Fibroblast of lung (primary cell): ENCODE results near the gene LMO4. TPM values are rescaled to one million over a fixed set of nuclear protein-coding genes. Genes with fewer than 3 reads are reported as not detected.

Experiments used
- DNase-seq, 2 donors: peaks; one replicate each; pipeline versions ENCODE4 v3.0.0 to v3.0.0-alpha.2; 2010; ENCODE audit warnings: low read depth in 2 of 2
- H2AFZ ChIP-seq: 2 replicates; pipeline ENCODE4 v1.5.1; 2012; ENCODE audit warnings: low read length, control low read depth, inconsistent platforms
- H3K27ac ChIP-seq: 2 replicates; pipeline ENCODE4 v1.5.1; 2011; ENCODE audit warnings: low read length, control low read depth; ENCODE audit not compliant: insufficient read depth
- H3K27me3 ChIP-seq: 2 replicates; pipeline ENCODE4 v1.5.1; 2011; ENCODE audit warnings: mild to moderate bottlenecking, low read length; ENCODE audit not compliant: control insufficient read depth, insufficient read depth
- H3K36me3 ChIP-seq: 2 replicates; pipeline ENCODE4 v1.5.1; 2011; ENCODE audit warnings: low read length; ENCODE audit not compliant: control insufficient read depth, insufficient read depth
- H3K4me1 ChIP-seq: 2 replicates; pipeline ENCODE4 v1.5.1; 2011; ENCODE audit warnings: low read length; ENCODE audit not compliant: control insufficient read depth, insufficient read depth; ENCODE audit errors: extremely low read depth
- H3K4me2 ChIP-seq: 2 replicates; pipeline ENCODE4 v1.5.1; 2011; ENCODE audit warnings: low read length, control low read depth; ENCODE audit not compliant: insufficient read depth; ENCODE audit errors: extremely low read depth
- H3K4me3 ChIP-seq, 4 experiments: fragments of 200-600 bp in 1 of 4; sonication (generic) in 1 of 4; replicated peaks in 1 of 4; 2 replicates each; pipeline ENCODE4 v1.5.1; 2011 to 2016; ENCODE audit warnings: low read length in 4 of 4, low read depth in 3 of 4, mild to moderate bottlenecking in 3 of 4, control low read depth in 2 of 4, inconsistent platforms in 1 of 4, mixed read lengths in 1 of 4; ENCODE audit not compliant: insufficient read depth in 1 of 4; ENCODE audit errors: control extremely low read depth in 1 of 4
- H3K79me2 ChIP-seq: 2 replicates; pipeline ENCODE4 v1.5.1; 2012; ENCODE audit warnings: mild to moderate bottlenecking, low read length, inconsistent platforms; ENCODE audit not compliant: control insufficient read depth, insufficient read depth
- H3K9ac ChIP-seq: 2 replicates; pipeline ENCODE4 v1.5.1; 2011; ENCODE audit warnings: mild to moderate bottlenecking, low read length, control low read depth; ENCODE audit not compliant: insufficient read depth
- H3K9me3 ChIP-seq: 2 replicates; pipeline ENCODE4 v1.5.1; 2012; ENCODE audit warnings: low read depth, low read length; ENCODE audit not compliant: control insufficient read depth, insufficient read depth
- H4K20me1 ChIP-seq: 2 replicates; pipeline ENCODE4 v1.5.1; 2011; ENCODE audit warnings: low read length; ENCODE audit not compliant: control insufficient read depth, insufficient read depth; ENCODE audit errors: extremely low read depth
- EZH2 ChIP-seq: IDR thresholded peaks from 2 replicates; pipeline ENCODE4 v1.5.1; 2012; ENCODE audit warnings: low read length, control low read depth, mild to moderate bottlenecking; ENCODE audit errors: missing control alignments
- polyA plus RNA-seq, 2 donors: library from polyadenylated mRNA; depleted of rRNA in 1 of 2; stranded (reverse) in 1 of 2; unstranded in 1 of 2; fragments of >200 nt; gene quantifications; 2 replicates each; pipeline ENCODE4 v1.2.1, GENCODE V29; 2011 to 2012; ENCODE audit warnings: missing spikeins in 1 of 2
- total RNA-seq: library from RNA; depleted of rRNA; stranded (reverse); fragments of >200 nt; gene quantifications from 2 replicates; pipeline ENCODE4 v1.2.1, GENCODE V29; 2014
- TF ChIP-seq, protein P1 (sequence below), 2 donors: IDR thresholded peaks in 1 of 2; conservative IDR thresholded peaks in 1 of 2; 1 replicate in 1 of 2; 2 replicates in 1 of 2; pipeline ENCODE4 v1.5.1; 2011 to 2012; ENCODE audit warnings: low read length in 2 of 2, control low read depth in 1 of 2, inconsistent platforms in 1 of 2, low read depth in 1 of 2, mild to moderate bottlenecking in 1 of 2

Gene LMO4
- total and polyA plus RNA-seq, 2 donors (not counting 1 experiment from before 2014, with no cell fraction given): 61.9 to 91.4 TPM

GRCh38 chr1:87314091-87314490 is 14.6 kb upstream of the LMO4 start:
- no peak overlapping the region for H3K9ac ChIP-seq
- no peaks in the 10 kb centered on the region for H3K27me3 ChIP-seq
- no peak overlapping the region for H3K27ac ChIP-seq
- no peak overlapping the region for H2AFZ ChIP-seq
- no peak overlapping the region for H3K4me2 ChIP-seq
- H3K4me1 ChIP-seq: no peaks in the 10 kb centered on the region
- no peaks in the 10 kb centered on the region for H3K36me3 ChIP-seq
- H3K4me3 ChIP-seq: no peak overlapping the region
- DNase-seq: no peak
- H3K79me2 ChIP-seq: no peaks in the 10 kb centered on the region
- H3K9me3 ChIP-seq: no peaks in the 10 kb centered on the region
- TF ChIP-seq, protein P1, sequence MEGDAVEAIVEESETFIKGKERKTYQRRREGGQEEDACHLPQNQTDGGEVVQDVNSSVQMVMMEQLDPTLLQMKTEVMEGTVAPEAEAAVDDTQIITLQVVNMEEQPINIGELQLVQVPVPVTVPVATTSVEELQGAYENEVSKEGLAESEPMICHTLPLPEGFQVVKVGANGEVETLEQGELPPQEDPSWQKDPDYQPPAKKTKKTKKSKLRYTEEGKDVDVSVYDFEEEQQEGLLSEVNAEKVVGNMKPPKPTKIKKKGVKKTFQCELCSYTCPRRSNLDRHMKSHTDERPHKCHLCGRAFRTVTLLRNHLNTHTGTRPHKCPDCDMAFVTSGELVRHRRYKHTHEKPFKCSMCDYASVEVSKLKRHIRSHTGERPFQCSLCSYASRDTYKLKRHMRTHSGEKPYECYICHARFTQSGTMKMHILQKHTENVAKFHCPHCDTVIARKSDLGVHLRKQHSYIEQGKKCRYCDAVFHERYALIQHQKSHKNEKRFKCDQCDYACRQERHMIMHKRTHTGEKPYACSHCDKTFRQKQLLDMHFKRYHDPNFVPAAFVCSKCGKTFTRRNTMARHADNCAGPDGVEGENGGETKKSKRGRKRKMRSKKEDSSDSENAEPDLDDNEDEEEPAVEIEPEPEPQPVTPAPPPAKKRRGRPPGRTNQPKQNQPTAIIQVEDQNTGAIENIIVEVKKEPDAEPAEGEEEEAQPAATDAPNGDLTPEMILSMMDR (conservative IDR thresholded peaks at IDR 0.05 in 1 of 2, IDR thresholded peaks at IDR 0.05 in 1 of 2; ENCODE audit: low read depth in 1 of 2, low read length in 2 of 2): no peak
- TF ChIP-seq EZH2: no peak
- no peaks in the 10 kb centered on the region for H4K20me1 ChIP-seq

- Histone ChIP-seq H3K4me2 (no peak overlapping the region), H3K27me3 (no peaks in the 10 kb centered on the region), H3K4me1 (no peaks in the 10 kb centered on the region), H3K4me3 (no peak overlapping the region), H3K36me3 (no peaks in the 10 kb centered on the region), H3K27ac (no peak overlapping the region), H3K9ac (no peak overlapping the region), H3K79me2 (no peaks in the 10 kb centered on the region), H3K9me3 (no peaks in the 10 kb centered on the region), H2AFZ (no peak overlapping the region), H4K20me1 (no peaks in the 10 kb centered on the region)
- DNase-seq: no peak
- no peak for TF ChIP-seq EZH2
- TF ChIP-seq, protein P1 (conservative IDR thresholded peaks at IDR 0.05 in 1 of 2, IDR thresholded peaks at IDR 0.05 in 1 of 2; ENCODE audit: low read depth in 1 of 2, low read length in 2 of 2): no peak
Measured at GRCh38 chr1:87318056-87318650, 10.5 kb upstream of the LMO4 start.

DNA sequence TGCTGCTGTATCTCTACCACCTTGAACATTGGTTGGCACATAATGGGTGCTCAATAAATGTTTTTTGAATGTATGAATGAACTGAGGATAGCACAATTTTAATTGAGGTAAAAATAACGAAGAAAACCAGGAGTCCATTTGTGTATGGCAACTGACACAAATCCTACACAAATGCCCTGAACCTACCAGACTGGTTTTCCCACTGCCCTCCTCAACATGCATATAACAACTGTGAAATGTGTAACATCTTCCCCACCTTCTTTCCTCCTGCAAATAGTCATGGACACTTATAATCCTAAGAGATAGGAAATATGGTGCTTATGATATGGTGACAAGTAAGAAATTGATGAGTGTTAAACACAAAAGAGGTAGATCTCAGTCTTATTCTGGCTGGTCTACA is 9.9 kb upstream of the LMO4 start:
- TF ChIP-seq, protein P1 (conservative IDR thresholded peaks at IDR 0.05 in 1 of 2, IDR thresholded peaks at IDR 0.05 in 1 of 2; ENCODE audit: low read depth in 1 of 2, low read length in 2 of 2): no peak
- TF ChIP-seq EZH2: no peak
- H3K79me2 ChIP-seq: no peaks in the 10 kb centered on the region
- DNase-seq: no peak

More for the DNA sequence above, 9.9 kb upstream of the LMO4 start:
- Histone ChIP-seq H3K4me1 (no peaks in the 10 kb centered on the region), H3K4me3 (no peak overlapping the region), H3K9me3 (no peaks in the 10 kb centered on the region), H3K27ac (no peak overlapping the region), H3K36me3 (no peaks in the 10 kb centered on the region), H3K27me3 (no peaks in the 10 kb centered on the region), H3K9ac (no peak overlapping the region), H3K4me2 (no peak overlapping the region), H4K20me1 (no peaks in the 10 kb centered on the region), H2AFZ (no peak overlapping the region)
